Liver (tissue), 3 donors: ENCODE data around the gene GSAP.
"Not testable (repeated sequence)": the region's sequence is repeated elsewhere in the genome, so short reads cannot be mapped to it uniquely, and the experiment has no call there.

Source experiments
- ATF3 ChIP-seq: IDR thresholded peaks from 2 replicates; pipeline ENCODE4 v1.6.1; 2016; ENCODE audit warnings: antibody characterized with exemption
- CTCF ChIP-seq: fragments of 150-350 bp; IDR thresholded peaks from 2 replicates; pipeline ENCODE4 v1.5.1; 2017; ENCODE audit warnings: improper control_type of control experiment, low read depth, low read length; ENCODE audit not compliant: missing input control
- EGR1 ChIP-seq, 2 donors: IDR thresholded peaks; 2 replicates each; pipeline ENCODE4 v1.6.1; 2016 to 2018; ENCODE audit warnings: antibody characterized with exemption in 2 of 2, low read depth in 2 of 2
- FOXA2 ChIP-seq: IDR thresholded peaks from 2 replicates; pipeline ENCODE4 v1.6.1; 2016; ENCODE audit warnings: antibody characterized with exemption
- GABPA ChIP-seq, 2 donors: IDR thresholded peaks in 1 of 2; conservative IDR thresholded peaks in 1 of 2; 2 replicates each; pipeline ENCODE4 v1.6.1; 2016; ENCODE audit warnings: antibody characterized with exemption in 2 of 2, mild to moderate bottlenecking in 1 of 2, moderate library complexity in 1 of 2
- JUND ChIP-seq, 2 donors: IDR thresholded peaks; 2 replicates each; pipeline ENCODE4 v1.6.1; 2016; ENCODE audit warnings: antibody characterized with exemption in 2 of 2
- MAX ChIP-seq: IDR thresholded peaks from 2 replicates; pipeline ENCODE4 v1.6.1; 2016; ENCODE audit warnings: antibody characterized with exemption
- NR2F2 ChIP-seq: IDR thresholded peaks from 2 replicates; pipeline ENCODE4 v1.6.1; 2016; ENCODE audit warnings: antibody characterized with exemption
- RAD21 ChIP-seq, 2 donors: IDR thresholded peaks; 2 replicates each; pipeline ENCODE4 v1.6.1; 2016; ENCODE audit warnings: antibody characterized with exemption in 2 of 2, mild to moderate bottlenecking in 2 of 2
- REST ChIP-seq: IDR thresholded peaks from 2 replicates; pipeline ENCODE4 v1.6.1; 2016; ENCODE audit warnings: antibody characterized with exemption, mild to moderate bottlenecking
- RXRA ChIP-seq, 2 donors: IDR thresholded peaks; 2 replicates each; pipeline ENCODE4 v1.6.1; 2017 to 2018; ENCODE audit warnings: antibody characterized with exemption in 2 of 2, mild to moderate bottlenecking in 1 of 2
- SP1 ChIP-seq: IDR thresholded peaks from 2 replicates; pipeline ENCODE4 v1.6.1; 2018; ENCODE audit warnings: antibody characterized with exemption, mild to moderate bottlenecking
- TAF1 ChIP-seq: conservative IDR thresholded peaks from 2 replicates; pipeline ENCODE4 v1.6.1; 2016; ENCODE audit warnings: antibody characterized with exemption, mild to moderate bottlenecking
- YY1 ChIP-seq: IDR thresholded peaks from 2 replicates; pipeline ENCODE4 v1.6.1; 2016; ENCODE audit warnings: antibody characterized with exemption, mild to moderate bottlenecking
- donor health status: healthy.
- donor health status: healthy.

- TF ChIP-seq YY1; CTCF; JUND (IDR thresholded peaks at IDR 0.05); ATF3; GABPA (IDR thresholded peaks at IDR 0.05 in 1 of 2, conservative IDR thresholded peaks at IDR 0.05 in 1 of 2); RAD21 (IDR thresholded peaks at IDR 0.05); MAX; TAF1; SP1; RXRA (IDR thresholded peaks at IDR 0.05); EGR1 (IDR thresholded peaks at IDR 0.05; ENCODE audit: low read depth in 2 of 2); REST; FOXA2; NR2F2: not testable (repeated sequence)
These were observed 70.7 kb downstream of the GSAP start for GRCh38 chr7:77345426-77345825.
